LNCAP (cell line): Measurements from ENCODE around the gene MYADML2.

Source experiments
- TF ChIP-seq, protein P1 (sequence below): fragments of 450-650 bp; IDR thresholded peaks from 2 replicates; pipeline ENCODE4 v1.5.1; 2017; ENCODE audit warnings: mild to moderate bottlenecking

The MYADML2 gene

DNA sequence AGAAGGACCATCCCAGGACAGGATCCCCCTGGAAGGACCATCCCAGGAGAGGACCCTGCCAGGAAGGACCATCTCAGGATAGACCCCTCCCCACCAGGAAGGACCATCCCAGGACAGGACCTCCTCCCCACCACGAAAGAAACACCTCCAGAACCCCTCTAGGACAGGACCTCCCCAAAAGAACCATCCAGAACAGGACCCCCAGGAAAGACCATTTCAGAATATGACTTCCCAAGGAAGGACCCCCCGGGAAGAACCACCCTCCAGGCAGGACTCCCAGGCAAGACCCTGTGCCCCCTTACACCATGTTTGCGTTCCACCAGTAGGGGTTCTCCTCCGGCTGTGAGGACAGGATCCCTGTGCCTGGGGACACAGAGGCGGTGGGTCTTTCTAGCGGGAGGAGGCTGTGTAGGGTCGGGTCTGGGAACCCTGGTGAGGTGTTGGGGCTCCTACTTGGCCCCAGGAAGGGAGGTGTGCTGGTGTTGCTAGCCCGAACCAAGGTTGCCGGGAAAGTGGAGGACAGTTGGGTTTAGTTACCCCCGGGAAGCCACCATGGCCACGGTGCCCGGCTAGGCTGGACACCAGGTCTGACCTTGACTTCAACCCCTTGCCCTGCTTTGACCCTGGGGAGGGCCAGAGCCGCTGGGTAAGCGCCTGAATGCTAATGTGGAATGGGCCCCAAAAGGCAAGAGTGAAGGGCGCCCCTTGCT lies 11.8 kb upstream of the MYADML2 start:
- TF ChIP-seq, protein P1, sequence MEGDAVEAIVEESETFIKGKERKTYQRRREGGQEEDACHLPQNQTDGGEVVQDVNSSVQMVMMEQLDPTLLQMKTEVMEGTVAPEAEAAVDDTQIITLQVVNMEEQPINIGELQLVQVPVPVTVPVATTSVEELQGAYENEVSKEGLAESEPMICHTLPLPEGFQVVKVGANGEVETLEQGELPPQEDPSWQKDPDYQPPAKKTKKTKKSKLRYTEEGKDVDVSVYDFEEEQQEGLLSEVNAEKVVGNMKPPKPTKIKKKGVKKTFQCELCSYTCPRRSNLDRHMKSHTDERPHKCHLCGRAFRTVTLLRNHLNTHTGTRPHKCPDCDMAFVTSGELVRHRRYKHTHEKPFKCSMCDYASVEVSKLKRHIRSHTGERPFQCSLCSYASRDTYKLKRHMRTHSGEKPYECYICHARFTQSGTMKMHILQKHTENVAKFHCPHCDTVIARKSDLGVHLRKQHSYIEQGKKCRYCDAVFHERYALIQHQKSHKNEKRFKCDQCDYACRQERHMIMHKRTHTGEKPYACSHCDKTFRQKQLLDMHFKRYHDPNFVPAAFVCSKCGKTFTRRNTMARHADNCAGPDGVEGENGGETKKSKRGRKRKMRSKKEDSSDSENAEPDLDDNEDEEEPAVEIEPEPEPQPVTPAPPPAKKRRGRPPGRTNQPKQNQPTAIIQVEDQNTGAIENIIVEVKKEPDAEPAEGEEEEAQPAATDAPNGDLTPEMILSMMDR, result no peak

DNA sequence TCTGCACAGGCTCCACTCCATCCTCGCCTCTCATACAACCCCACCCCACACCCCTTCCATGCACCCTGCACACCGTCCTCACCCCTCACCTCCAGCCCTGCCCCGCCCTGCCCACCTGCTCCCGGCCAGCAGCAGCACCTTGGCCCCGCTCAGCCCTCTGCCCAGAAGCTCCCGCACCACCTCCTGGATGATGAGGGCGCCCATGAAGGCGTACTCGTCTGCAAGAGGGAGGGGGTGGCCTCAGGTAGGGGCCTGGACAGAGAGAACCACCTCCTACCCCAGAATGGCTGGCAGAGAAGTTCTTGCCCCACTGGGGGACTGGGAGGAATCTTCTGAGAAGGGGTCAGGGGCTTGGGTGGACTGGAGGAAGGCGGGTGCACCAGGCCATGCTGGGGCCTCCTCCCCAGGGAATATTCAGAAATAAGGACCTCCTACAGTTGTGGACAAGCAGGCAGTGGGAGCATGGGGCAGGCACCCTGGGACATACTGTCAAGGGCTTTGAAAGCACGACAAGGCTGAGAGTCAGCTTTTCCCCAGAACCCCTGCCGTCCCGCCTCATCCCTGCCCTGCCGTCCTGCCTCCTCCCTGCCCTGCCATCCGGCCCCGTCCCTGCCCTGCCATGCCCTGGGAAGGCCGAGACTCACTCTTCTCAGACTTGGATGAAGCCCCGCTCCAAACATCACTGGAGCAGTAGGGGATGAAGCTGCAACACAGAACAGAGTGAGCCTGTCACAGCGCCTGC lies 10.8 kb upstream of the MYADML2 start:
- TF ChIP-seq, protein P1, result no peak

DNA sequence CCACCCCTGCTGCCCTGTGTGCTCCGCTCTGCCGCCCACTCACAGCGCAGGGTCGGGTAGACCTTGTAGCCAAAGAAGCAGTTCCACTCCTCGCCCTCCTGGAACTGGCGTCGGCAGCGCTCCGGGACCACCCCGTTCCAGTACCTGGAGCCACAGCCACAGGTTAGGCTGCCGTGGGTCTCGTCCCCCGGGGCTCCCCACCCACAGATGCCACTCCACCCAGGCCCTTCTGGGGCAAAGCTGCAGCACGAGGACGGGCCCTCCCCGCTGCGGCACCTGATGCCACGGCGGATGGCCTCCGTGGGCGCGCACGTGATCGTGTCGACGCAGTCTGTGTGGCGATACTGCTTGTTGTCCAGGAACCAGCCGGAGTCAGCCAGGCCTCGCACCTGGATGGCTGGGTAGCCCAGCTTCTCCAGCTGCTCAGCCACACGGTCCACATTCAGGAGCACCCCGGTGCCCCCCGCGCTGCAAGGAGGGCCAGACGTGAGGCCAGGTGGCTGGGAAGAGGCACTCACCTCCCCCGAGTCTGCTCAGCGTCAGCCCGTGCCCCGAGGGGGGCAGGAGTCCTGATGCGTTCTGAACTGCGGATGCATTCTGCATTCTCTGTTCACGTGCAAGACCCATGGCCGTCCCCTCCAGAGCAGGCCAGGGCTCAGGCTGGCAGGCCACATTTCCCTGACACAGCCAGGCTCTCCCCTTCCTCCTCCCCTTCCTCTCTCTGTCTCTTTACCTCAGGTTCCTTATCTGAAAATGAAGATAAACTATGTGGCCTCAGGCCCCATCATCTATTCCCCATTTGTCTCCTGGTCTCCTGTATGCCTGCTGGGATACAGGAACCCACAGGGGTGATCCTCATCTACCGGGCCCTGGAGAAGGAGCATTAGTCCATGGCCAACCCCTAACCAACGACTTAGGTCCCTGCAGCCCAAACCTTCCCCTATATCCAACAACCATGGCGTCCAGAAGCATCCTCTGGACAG lies 9.9 kb upstream of the MYADML2 start:
- TF ChIP-seq, protein P1, result no peak

DNA sequence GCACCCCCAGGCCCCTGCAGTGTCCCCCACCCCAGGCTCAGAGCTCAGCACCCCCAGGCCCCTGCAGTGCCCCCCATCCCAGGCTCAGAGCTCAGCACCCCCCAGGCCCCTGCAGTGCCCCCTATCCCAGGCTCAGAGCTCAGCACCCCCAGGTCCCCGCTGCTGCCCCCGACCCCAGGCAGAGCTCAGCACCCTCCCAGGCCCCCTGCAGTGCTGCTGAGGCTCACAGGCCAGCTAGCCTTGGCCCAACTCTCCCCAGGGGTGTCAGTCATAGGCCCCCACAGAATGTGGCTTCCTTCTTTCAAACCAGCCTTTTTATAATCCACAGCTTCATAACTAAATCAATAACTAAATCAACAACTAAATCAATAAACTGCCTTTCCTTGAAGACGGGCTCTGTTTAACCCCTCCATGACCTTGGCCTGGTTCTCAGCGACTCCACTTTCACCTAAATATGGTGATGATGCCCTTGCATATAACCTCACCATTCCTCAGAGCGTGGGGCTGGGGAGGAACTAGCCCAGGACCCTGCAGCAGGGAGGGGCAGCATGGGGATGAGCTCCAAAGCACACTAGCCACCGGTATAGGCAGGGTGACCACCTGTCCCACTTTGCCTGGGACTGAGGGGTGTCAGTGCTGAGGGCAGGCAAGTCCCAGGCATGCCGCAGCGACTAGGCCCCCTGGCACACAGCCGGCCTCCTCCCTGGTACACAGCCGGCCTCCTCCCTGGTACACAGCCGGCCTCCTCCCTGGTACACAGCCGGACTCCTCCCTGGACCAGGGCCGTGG lies 8.9 kb upstream of the MYADML2 start:
- TF ChIP-seq, protein P1, result no peak

DNA sequence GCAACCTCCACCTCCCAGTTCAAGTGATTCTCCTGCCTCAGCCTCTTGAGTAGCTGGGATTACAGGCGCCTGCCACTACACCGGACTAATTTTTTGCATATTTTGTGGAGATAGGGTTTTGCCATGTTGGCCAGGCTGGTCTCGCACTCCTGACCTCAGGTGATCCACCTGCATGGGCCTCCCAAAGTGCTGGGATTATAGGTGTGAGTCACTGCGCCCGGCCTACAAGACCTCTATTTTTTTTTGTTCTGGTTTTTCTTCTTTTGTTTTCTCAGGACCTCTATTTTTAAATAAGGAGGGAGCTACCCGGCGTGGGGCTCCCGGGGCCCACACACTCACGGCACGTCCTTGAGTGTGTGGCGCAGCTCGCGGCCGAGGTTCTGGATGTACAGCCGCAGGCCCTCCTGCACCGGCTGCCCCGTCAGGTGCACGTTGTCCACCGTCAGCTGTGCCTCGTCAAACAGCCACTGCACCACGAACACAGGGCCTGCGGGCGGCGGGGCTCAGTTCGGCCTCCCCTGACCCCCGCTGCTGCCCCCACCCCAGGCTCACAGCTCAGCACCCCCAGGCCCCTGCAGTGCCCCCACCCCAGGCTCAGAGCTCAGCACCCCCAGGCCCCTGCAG lies 8.1 kb upstream of the MYADML2 start:
- TF ChIP-seq, protein P1, result no peak

DNA sequence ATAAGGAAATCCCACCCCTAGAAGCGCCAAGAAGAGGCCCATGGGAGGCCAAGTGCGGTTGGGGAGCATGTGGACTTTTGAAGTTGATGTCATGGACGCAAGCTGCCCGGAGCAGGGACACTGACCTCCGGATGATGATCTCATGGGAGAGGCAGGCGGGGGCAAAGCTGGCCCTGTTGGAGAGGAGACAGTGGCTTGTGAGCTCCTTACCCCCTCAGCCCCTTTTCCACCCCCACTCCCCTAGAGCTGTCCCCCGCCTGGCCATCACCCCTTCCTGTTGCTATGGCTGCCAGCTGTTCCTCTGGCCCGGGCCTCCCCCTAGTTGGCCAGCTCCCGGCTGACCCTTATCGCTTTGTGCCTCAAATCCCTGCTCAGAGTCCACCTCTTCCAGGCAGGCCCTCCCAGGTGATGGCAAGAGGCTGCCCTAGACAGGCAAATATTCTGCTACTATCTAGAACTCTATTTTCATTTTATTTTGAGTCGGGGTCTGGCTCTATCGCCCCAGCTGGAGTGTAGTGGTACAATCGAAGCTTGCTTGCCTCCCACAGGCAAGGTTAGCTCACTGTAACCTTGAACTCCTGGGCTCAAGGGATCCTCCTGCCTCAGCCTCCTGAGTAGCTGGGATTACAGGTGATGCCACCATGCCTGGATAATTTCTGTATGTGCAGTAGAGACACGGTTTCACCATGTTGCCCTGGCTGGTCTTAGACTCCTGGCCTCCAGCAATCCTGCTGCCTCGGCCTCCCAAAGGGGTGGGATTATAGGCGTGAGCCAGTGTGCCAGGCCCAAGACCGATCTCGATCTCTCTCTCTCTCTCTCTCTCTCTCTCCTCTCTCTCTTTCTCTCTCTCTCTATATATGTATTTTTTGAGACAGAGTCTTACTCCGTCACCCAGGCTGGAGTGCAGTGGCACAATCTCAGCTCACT lies 7.4 kb upstream of the MYADML2 start:
- TF ChIP-seq, protein P1, result no peak
